Mucosa of gallbladder (tissue), 1 donor: Measurements from ENCODE around the gene MMP3. TPM values are rescaled to one million over a fixed set of nuclear protein-coding genes. Genes with fewer than 3 reads are reported as not detected.

Source experiments
- DNase-seq: peaks from one replicate; pipeline ENCODE4 v3.0.0-alpha.2; 2020; ENCODE audit warnings: low spot score
- total RNA-seq: library from RNA; stranded (reverse); gene quantifications from one replicate; pipeline ENCODE4 v1.2.1, GENCODE V29; 2021
- donor health status: DM: no; HTN: no; CAD: no.

The MMP3 gene
- total RNA-seq, 1 donor from 2014 or later = 0.17 TPM

- peak; percentile 79 for DNase-seq
Measured at GRCh38 chr11:102831489-102832440, 11.6 kb downstream of the MMP3 start.

- no peak for DNase-seq
Measured at GRCh38 chr11:102831128-102831488, 12.3 kb downstream of the MMP3 start.

GRCh38 chr11:102830001-102830727 lies 13.2 kb downstream of the MMP3 start:
- no peak for DNase-seq

- no peak for DNase-seq
Measured at GRCh38 chr11:102829316-102830000, 14.0 kb downstream of the MMP3 start.

- DNase-seq = no peak
Measured at GRCh38 chr11:102824556-102824955, 18.9 kb downstream of the MMP3 start.

- DNase-seq = no peak
Measured at GRCh38 chr11:102819491-102819890, 23.9 kb downstream of the MMP3 start.

GRCh38 chr11:102813484-102813883 lies 29.9 kb downstream of the MMP3 start:
- no peak for DNase-seq

- no peak for DNase-seq
Measured at GRCh38 chr11:102812188-102812587, 31.2 kb downstream of the MMP3 start.

- DNase-seq = no peak
Measured at GRCh38 chr11:102810950-102811660, 32.3 kb downstream of the MMP3 start.

GRCh38 chr11:102809971-102810370 lies 33.4 kb downstream of the MMP3 start:
- DNase-seq = no peak

- DNase-seq = peak; percentile 28
Measured at GRCh38 chr11:102807921-102808320, 35.5 kb downstream of the MMP3 start.

- no peak for DNase-seq
Measured at GRCh38 chr11:102806296-102806695, 37.1 kb downstream of the MMP3 start.

GRCh38 chr11:102802341-102802740 lies 41.1 kb downstream of the MMP3 start:
- DNase-seq = no peak

- DNase-seq = no peak
Measured at GRCh38 chr11:102800767-102801166, 42.6 kb downstream of the MMP3 start.

- DNase-seq = no peak
Measured at GRCh38 chr11:102799681-102800340, 43.6 kb downstream of the MMP3 start.

- no peak for DNase-seq
Measured at GRCh38 chr11:102798012-102798746, 45.2 kb downstream of the MMP3 start, which contains the start of gene MMP1. Gene MMP1 (minus strand): TSS chr11:102798160. CDS start chr11:102798092, 68 bp downstream.

GRCh38 chr11:102794382-102794781 lies 49.0 kb downstream of the MMP3 start:
- DNase-seq = no peak

- DNase-seq = no peak
Measured at GRCh38 chr11:102793677-102794290, 49.6 kb downstream of the MMP3 start.

GRCh38 chr11:102792604-102793003 lies 50.8 kb downstream of the MMP3 start:
- no peak for DNase-seq
